ENCODE data around the gene ETV5. TPM values are rescaled to one million over a fixed set of nuclear protein-coding genes. Genes with fewer than 3 reads are reported as not detected.

Gene ETV5
- polyA plus RNA-seq, 4 donors, result 19.3 to 32.3 (median 30.5) TPM

GRCh38 chr3:186124592-186124991 is 15.7 kb upstream of the ETV5 start:
- no peak for DNase-seq (ENCODE audit: low read depth in 4 of 4, low spot score in 3 of 4)

- DNase-seq (ENCODE audit: low read depth in 4 of 4, low spot score in 3 of 4), result no peak
Observed at GRCh38 chr3:186123012-186123411, 14.1 kb upstream of the ETV5 start.

- no peak for DNase-seq (ENCODE audit: low read depth in 4 of 4, low spot score in 3 of 4)
Observed at GRCh38 chr3:186121968-186122367, 13.1 kb upstream of the ETV5 start.

- no peak for DNase-seq (ENCODE audit: low read depth in 4 of 4, low spot score in 3 of 4)
Observed at GRCh38 chr3:186121278-186121677, 12.4 kb upstream of the ETV5 start.

- DNase-seq (ENCODE audit: low read depth in 4 of 4, low spot score in 3 of 4), result no peak
Observed at GRCh38 chr3:186119499-186119898, 10.6 kb upstream of the ETV5 start.

GRCh38 chr3:186118692-186119091 is 9.8 kb upstream of the ETV5 start:
- no peak for DNase-seq (ENCODE audit: low read depth in 4 of 4, low spot score in 3 of 4)

- DNase-seq (ENCODE audit: low read depth in 4 of 4, low spot score in 3 of 4), result no peak
Observed at GRCh38 chr3:186117521-186118134, 8.7 kb upstream of the ETV5 start.

GRCh38 chr3:186115239-186115996 is 6.5 kb upstream of the ETV5 start:
- DNase-seq (ENCODE audit: low read depth in 4 of 4, low spot score in 3 of 4), result no peak

- no peak for DNase-seq (ENCODE audit: low read depth in 4 of 4, low spot score in 3 of 4)
Observed at GRCh38 chr3:186110975-186111974, 2.4 kb upstream of the ETV5 start.

GRCh38 chr3:186109897-186110803 is 1.3 kb upstream of the ETV5 start:
- DNase-seq (ENCODE audit: low read depth in 4 of 4, low spot score in 3 of 4), result no peak

GRCh38 chr3:186108106-186108940 is 566 bp downstream of the ETV5 start:
- no peak for DNase-seq (ENCODE audit: low read depth in 4 of 4, low spot score in 3 of 4)

- peak in 1 of 4 donors; percentile 57 for DNase-seq (ENCODE audit: low read depth in 4 of 4, low spot score in 3 of 4)
Observed at GRCh38 chr3:186107215-186108105, 1.4 kb downstream of the ETV5 start.

- no peak for DNase-seq (ENCODE audit: low read depth in 4 of 4, low spot score in 3 of 4)
Observed at GRCh38 chr3:186105543-186105942, 3.3 kb downstream of the ETV5 start.

- no peak for DNase-seq (ENCODE audit: low read depth in 4 of 4, low spot score in 3 of 4)
Observed at GRCh38 chr3:186102687-186103086, 6.2 kb downstream of the ETV5 start.

- DNase-seq (ENCODE audit: low read depth in 4 of 4, low spot score in 3 of 4), result no peak
Observed at GRCh38 chr3:186100398-186100797, 8.5 kb downstream of the ETV5 start.

- no peak for DNase-seq (ENCODE audit: low read depth in 4 of 4, low spot score in 3 of 4)
Observed at GRCh38 chr3:186099178-186099577, 9.7 kb downstream of the ETV5 start.

- DNase-seq (ENCODE audit: low read depth in 4 of 4, low spot score in 3 of 4), result no peak
Observed at GRCh38 chr3:186098740-186099139, 10.1 kb downstream of the ETV5 start.
